Activated T-cell treated with anti-CD3 and anti-CD28 coated beads, Interleukin-2, amount 50 U/mL, for 72 hours (primary cell): ENCODE results near the gene WDFY4. TPM values are rescaled to one million over a fixed set of nuclear protein-coding genes. Genes with fewer than 3 reads are reported as not detected.
"Not testable (repeated sequence)": the region's sequence is repeated elsewhere in the genome, so short reads cannot be mapped to it uniquely, and the experiment has no call there.

Source experiments
- ATAC-seq, 2 donors: fragments of 150-1000 bp; cut with Tn5 transposase; replicated peaks in 1 of 2; 2 replicates each; pipeline ENCODE4 v1.10.0; 2021; ENCODE audit warnings: moderate library complexity in 2 of 2, mild to moderate bottlenecking in 1 of 2
- DNase-seq, 2 donors: peaks; one replicate each; pipeline ENCODE4 v3.0.0; 2021 to 2022; ENCODE audit warnings: mixed read lengths in 1 of 2
- H3K27ac Mint-ChIP-seq: one replicate; pipeline ENCODE4 v1.8.0; 2022; ENCODE audit warnings: mild to moderate bottlenecking, moderate library complexity, mixed read lengths
- H3K27me3 Mint-ChIP-seq: one replicate; pipeline ENCODE4 v1.8.0; 2022; ENCODE audit warnings: low read depth, mixed read lengths
- H3K36me3 Mint-ChIP-seq, 2 donors: one replicate each; pipeline ENCODE4 v1.8.0; 2022; ENCODE audit warnings: mixed read lengths in 2 of 2, mild to moderate bottlenecking in 1 of 2; ENCODE audit not compliant: insufficient read depth in 2 of 2
- H3K4me1 Mint-ChIP-seq: one replicate; pipeline ENCODE4 v1.8.0; 2022; ENCODE audit warnings: low read depth, mixed read lengths
- H3K4me3 Mint-ChIP-seq, 2 donors: one replicate each; pipeline ENCODE4 v1.8.0; 2022; ENCODE audit warnings: mild to moderate bottlenecking in 2 of 2, mixed read lengths in 2 of 2, moderate library complexity in 2 of 2
- H3K9me3 Mint-ChIP-seq, 2 donors: one replicate each; pipeline ENCODE4 v1.8.0; 2022; ENCODE audit warnings: mixed read lengths in 2 of 2
- total RNA-seq, 2 donors: library from RNA; stranded (reverse); gene quantifications; one replicate each; pipeline ENCODE4 v1.2.3, GENCODE V29; 2022

Gene WDFY4, protein sequence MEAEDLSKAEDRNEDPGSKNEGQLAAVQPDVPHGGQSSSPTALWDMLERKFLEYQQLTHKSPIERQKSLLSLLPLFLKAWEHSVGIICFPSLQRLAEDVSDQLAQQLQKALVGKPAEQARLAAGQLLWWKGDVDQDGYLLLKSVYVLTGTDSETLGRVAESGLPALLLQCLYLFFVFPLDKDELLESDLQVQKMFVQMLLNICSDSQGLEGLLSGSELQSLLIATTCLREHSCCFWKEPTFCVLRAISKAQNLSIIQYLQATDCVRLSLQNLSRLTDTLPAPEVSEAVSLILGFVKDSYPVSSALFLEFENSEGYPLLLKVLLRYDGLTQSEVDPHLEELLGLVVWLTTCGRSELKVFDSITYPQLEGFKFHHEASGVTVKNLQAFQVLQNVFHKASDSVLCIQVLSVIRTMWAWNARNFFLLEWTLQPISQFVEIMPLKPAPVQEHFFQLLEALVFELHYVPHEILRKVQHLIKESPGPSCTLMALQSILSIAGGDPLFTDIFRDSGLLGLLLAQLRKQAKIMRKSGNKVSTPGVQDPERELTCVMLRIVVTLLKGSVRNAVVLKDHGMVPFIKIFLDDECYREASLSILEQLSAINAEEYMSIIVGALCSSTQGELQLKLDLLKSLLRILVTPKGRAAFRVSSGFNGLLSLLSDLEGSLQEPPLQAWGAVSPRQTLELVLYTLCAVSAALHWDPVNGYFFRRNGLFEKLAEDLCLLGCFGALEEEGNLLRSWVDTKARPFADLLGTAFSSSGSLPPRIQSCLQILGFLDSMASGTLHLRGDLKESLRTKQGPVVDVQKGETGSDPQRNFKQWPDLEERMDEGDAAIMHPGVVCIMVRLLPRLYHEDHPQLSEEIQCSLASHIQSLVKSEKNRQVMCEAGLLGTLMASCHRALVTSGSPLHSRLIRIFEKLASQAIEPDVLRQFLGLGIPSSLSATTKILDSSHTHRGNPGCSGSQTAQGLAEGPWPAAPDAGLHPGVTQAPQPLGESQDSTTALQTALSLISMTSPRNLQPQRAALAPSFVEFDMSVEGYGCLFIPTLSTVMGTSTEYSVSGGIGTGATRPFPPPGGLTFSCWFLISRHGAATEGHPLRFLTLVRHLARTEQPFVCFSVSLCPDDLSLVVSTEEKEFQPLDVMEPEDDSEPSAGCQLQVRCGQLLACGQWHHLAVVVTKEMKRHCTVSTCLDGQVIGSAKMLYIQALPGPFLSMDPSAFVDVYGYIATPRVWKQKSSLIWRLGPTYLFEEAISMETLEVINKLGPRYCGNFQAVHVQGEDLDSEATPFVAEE (N-terminal part only)
- total RNA-seq, result 1 to 10 TPM in 1 of 2 donors, under 1 TPM in 1; 0.58 to 1.7 TPM

DNA sequence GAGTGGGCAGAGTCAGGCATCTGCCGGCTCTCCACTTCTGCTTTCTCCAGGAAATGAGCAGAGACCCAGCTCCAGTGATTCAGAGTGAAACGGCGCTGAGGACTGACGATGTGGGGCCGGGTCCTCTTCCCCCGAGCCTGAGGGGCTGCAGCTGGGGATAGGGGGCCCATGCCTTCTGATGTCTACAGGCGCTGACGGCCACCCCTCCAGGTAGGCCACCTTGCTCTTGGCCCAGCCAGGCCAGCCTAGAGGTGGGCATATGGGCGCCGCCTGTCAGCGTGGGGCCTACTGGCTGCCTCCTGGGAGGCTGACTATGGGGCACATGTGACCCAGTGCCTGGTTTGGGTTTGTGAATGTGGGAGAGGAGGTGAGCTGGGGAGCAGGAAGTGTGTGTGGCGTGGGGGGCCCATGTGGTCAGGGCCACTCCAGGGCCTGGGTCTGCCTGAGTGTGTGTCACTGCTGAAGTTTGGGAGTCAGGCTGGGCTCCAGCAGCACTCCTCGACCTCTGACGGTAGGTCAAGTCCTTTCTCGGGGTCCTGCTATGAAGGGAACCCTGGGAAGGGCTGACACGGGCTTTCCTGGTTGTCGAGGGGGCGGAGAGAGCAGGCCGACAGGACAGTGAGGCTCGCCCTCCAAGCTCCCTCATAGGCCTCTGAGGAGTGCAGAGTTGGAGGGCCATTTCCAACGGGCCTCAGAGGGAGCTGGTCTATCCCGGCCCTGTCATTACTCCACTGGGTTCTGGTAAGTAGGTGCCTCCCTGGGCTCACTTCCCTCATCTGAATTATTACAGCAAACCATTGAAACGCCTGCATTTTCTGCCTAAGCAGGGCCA, at the start of gene WDFY4:
TSS of gene WDFY4 (plus strand) at position 82 of the 832 bp plus-strand sequence. CDS start 24,860 bp downstream, outside the sequence.
- Mint-ChIP-seq H3K27me3 (peaks cover 8% of the 10 kb centered on the region), H3K36me3 (no peaks in the 10 kb centered on the region), H3K27ac (no peak within 1 kb of the TSS), H3K9me3 (no peaks in the 10 kb centered on the region), H3K4me1 (no peaks in the 10 kb centered on the region), H3K4me3 (no peak within 1 kb of the TSS)
- DNase-seq (no peak), ATAC-seq (no peak)

DNA sequence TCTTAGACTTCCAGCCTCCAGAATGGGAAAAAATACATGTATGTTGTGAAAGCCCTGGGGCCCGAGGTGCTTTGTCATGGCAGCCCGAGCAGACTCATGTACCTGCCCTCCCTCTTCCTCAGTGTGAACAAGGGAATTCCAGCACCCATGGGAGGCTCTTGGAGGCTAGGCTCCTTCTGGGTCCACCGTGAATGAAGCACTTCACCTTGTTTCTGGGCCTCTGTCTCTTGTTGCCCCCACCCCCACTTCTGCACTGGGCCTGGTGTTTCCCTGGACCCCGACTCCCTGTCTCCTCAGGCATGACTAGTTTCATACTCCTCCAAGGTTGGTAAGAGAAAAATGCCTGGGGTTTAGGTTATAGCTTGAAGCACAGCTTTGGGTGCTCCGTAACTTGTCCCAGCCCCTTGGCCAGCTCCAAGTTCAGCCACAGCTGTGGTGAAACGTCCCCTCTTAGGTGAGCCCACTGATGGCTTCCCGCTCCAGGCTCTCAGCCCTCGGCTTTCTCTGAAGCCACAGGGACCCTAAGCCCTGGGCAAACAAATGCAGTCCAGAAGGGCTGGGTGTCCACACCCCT, 49.6 kb upstream of the WDFY4 start:
- H3K36me3 Mint-ChIP-seq, result peaks cover 0 to 1% of the 10 kb centered on the region in 2 donors
- peaks cover 16% of the 10 kb centered on the region for H3K4me1 Mint-ChIP-seq

DNA sequence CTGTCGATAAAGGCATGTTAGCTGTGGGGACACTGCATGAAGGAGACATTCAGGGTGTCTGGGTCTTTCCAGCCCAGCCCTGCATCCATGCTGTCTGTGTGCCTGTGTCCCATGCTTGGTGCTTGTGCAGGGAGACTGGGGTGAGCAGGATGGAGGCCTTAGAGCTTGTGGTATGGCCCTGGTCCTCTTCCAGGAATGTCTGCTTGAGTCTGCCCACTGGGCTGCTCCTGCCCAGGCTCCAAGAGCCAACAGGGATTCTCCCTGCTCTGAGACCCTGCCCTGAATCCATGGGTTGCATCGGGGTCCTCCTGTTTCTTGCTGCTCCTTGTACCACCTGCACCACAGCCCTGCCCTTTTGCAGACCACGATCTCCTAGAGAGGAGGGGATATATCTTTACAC, 48.4 kb upstream of the WDFY4 start:
- Mint-ChIP-seq H3K4me3 (no peak overlapping the region), H3K27ac (no peak overlapping the region), H3K9me3 (peaks cover 5 to 9% of the 10 kb centered on the region in 2 donors), H3K27me3 (peaks cover 48% of the 10 kb centered on the region), H3K4me1 (peaks cover 16% of the 10 kb centered on the region), H3K36me3 (peaks cover 0 to 6% of the 10 kb centered on the region in 2 donors)
- no peak for ATAC-seq
- DNase-seq, result no peak

More for the DNA sequence above, 49.6 kb upstream of the WDFY4 start:
- H3K9me3 Mint-ChIP-seq, result peaks cover 3 to 9% of the 10 kb centered on the region in 2 donors
- no peak overlapping the region for H3K27ac Mint-ChIP-seq
- DNase-seq (no peak), ATAC-seq (no peak)
- no peak overlapping the region for H3K4me3 Mint-ChIP-seq
- H3K27me3 Mint-ChIP-seq, result peaks cover 45% of the 10 kb centered on the region

DNA sequence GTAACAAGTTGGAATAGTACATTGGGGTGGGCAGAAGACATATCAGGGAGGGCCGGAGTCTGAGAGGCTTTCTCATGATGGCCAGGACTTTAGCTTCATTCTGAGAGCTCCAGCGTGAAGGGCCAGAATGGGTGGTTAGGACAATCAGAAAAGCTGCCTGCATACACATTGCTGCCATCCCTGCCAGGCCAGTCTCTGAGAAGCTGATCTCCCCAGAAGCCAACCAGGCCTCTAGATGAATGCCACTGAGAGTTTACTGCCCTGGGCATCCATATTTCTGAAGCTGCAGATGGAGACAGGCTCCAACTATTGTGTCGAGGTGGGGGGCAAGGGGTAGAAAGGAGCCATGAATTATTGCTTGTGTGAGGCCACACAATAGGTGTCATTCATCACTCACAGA, 47.8 kb upstream of the WDFY4 start:
- DNase-seq (no peak), ATAC-seq (no peak)
- H3K4me1 Mint-ChIP-seq, result peaks cover 16% of the 10 kb centered on the region
- H3K27ac Mint-ChIP-seq, result no peak overlapping the region
- no peak overlapping the region for H3K4me3 Mint-ChIP-seq
- peaks cover 42% of the 10 kb centered on the region for H3K27me3 Mint-ChIP-seq
- peaks cover 5 to 9% of the 10 kb centered on the region in 2 donors for H3K9me3 Mint-ChIP-seq
- peaks cover 4 to 7% of the 10 kb centered on the region in 2 donors for H3K36me3 Mint-ChIP-seq

DNA sequence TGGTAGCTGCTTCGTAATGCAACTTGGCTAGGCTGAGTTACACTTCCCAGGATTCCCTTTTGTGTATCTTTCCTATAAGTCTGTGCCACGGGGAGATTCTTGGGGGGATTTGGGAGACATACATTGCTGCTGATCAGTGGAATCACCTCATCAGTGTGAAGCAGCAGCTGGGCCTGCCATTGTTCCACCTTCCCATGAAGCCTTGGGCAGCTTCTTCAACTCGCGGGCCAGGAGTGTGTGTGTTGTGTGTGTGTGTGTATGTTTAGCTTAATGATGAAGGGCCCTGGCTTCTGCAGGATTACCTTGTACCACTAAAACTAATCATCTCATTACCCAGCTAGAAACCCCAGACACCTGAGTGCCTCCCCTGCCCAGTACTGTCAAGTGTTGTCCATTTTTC, 46.5 kb upstream of the WDFY4 start:
- Mint-ChIP-seq H3K4me1 (peaks cover 16% of the 10 kb centered on the region), H3K9me3 (peaks cover 5 to 9% of the 10 kb centered on the region in 2 donors), H3K36me3 (peaks cover 4 to 7% of the 10 kb centered on the region in 2 donors), H3K4me3 (no peak overlapping the region), H3K27ac (no peak overlapping the region), H3K27me3 (peaks cover 34% of the 10 kb centered on the region)
- ATAC-seq (no peak), DNase-seq (no peak)

DNA sequence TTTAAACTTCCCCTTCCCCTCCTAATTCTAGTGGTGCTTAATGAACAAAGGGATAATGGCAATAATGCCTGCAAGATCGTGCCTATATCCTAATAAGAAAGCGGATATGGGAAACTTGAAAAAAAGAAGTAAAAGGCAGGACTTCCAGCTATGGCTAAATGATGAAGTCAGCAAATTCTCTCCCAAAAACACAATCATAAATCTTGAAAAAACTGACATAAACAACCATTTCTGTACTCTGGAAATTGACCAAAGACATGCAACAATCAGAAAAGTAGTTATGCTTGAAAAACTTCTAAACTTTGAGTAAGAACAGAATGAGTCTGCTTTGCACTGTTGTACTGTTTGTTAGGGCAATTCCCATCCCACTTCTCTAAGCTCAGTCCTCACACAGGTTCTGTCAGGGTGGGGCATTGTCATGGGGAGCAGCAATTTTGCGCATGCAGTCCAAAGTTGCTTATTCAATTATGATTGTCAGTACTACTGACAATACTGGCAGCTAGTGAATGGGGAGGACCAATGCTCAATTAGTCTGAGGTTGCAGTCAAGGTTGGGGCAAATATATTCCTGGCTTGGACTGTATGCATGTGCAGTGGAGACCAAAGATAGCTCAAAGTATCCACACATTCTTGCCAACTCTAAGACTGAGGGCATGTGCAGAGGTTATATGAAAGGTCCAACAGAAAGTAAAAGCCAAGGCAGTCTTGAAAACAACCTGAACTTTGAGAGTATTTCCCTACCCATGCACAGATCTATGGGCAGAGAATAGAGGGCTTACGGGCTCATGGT, 45.7 kb upstream of the WDFY4 start:
- Mint-ChIP-seq H3K36me3 (peaks cover 4 to 7% of the 10 kb centered on the region in 2 donors), H3K4me3 (no peak overlapping the region), H3K4me1 (peaks cover 8% of the 10 kb centered on the region), H3K27me3 (peaks cover 34% of the 10 kb centered on the region), H3K9me3 (peaks cover 5 to 9% of the 10 kb centered on the region in 2 donors), H3K27ac (no peak overlapping the region)
- ATAC-seq, result no peak
- DNase-seq, result no peak

DNA sequence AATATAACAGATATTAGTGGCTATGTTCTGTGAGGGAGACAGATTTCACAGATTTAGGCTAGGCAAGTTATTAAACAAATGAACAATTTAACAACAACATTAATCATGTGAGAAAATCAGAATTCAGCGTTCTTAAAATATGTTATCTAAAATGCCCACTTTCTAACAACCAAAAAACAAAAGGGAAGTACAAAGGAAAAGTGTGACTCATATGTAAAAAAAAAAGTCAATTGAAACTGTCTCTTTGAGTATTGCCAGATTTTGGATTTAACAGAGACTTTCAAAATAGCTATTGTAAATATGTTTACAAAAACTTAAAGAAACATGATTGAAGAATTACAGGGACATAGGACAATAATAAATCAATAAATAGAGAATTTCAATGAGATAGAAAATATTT, 45.0 kb upstream of the WDFY4 start:
- H3K4me1 Mint-ChIP-seq, result peaks cover 1% of the 10 kb centered on the region

DNA sequence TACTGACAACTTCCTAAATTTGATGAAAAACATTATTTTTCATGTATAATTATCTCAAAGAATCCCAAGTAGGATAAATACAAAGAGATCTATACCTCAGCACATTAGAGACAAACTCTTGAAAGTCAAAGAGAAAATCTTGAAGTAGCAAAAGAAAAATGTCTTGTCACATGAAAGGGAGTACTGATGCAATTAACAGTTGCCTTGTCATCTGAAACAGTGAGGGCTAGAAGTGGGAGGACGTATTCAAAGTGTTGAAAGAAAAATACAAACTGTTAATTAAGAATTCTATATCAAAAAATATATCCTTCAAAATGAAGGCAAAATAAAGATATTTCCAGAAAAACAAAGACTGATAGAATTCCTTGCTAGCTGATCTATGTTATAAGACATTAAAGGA, 44.3 kb upstream of the WDFY4 start:
- peaks cover 5 to 9% of the 10 kb centered on the region in 2 donors for H3K9me3 Mint-ChIP-seq

More for the DNA sequence above, 45.0 kb upstream of the WDFY4 start:
- Mint-ChIP-seq H3K4me3 (no peak overlapping the region), H3K9me3 (peaks cover 5 to 9% of the 10 kb centered on the region in 2 donors), H3K36me3 (peaks cover 4 to 7% of the 10 kb centered on the region in 2 donors), H3K27me3 (peaks cover 41% of the 10 kb centered on the region), H3K27ac (no peak overlapping the region)
- DNase-seq, result no peak
- ATAC-seq, result no peak

DNA sequence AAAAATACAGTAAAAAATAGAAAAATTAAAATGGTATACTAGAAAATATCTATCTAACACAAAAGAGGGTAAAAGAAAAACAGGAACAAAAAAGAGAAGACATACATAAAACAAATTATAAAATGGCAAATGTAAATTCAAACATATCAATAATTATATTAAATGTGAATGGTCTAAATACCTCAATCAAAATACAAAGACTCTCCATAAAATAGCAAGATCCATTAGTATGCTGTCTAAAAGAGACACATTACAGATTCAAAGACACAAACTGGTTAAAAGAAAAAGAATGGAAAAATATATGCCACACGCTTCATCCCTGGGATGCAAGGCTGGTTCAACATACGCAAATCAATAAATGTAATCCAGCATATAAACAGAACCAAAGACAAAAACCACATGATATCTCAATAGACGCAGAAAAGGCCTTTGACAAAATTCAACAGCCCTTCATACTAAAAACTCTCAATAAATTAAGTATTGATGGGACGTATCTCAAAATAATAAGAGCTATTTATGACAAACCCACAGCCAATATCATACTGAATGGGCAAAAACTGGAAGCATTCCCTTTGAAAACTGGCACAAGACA, 43.5 kb upstream of the WDFY4 start:
- not testable (repeated sequence) for ATAC-seq, H3K4me1 Mint-ChIP-seq, H3K27ac Mint-ChIP-seq, DNase-seq, H3K9me3 Mint-ChIP-seq, H3K4me3 Mint-ChIP-seq, H3K36me3 Mint-ChIP-seq
- H3K27me3 Mint-ChIP-seq, result peaks cover 47% of the 10 kb centered on the region

More for the DNA sequence above, 44.3 kb upstream of the WDFY4 start:
- Mint-ChIP-seq H3K27me3 (peaks cover 47% of the 10 kb centered on the region), H3K27ac (no peak overlapping the region), H3K36me3 (peaks cover 4 to 7% of the 10 kb centered on the region in 2 donors), H3K4me3 (no peak overlapping the region), H3K4me1 (no peaks in the 10 kb centered on the region)
- ATAC-seq (no peak), DNase-seq (no peak)

DNA sequence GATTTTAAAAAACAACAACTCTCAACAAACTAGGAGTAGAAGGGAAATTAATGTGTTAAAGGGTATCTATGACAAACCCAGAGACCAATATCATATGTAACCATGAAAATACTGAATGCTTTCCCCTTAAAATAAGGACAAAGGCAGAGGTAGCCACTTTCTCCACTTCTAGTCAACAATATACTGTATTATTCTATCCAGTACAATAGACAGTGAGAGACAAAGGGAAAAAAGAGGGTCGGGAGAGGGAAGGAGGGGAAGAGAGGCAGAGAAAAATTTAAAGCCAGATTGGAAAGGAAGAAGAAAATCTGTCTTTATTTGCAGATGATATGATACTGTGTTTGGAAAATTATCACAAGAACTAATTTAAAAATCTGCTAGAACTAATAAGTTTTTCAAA, 39.1 kb upstream of the WDFY4 start:
- Mint-ChIP-seq H3K4me3 (no peak overlapping the region), H3K9me3 (no peaks in the 10 kb centered on the region), H3K4me1 (no peaks in the 10 kb centered on the region), H3K36me3 (peaks cover 3 to 4% of the 10 kb centered on the region in 2 donors), H3K27me3 (peaks cover 30% of the 10 kb centered on the region), H3K27ac (no peak overlapping the region)
- no peak for ATAC-seq
- DNase-seq, result no peak

DNA sequence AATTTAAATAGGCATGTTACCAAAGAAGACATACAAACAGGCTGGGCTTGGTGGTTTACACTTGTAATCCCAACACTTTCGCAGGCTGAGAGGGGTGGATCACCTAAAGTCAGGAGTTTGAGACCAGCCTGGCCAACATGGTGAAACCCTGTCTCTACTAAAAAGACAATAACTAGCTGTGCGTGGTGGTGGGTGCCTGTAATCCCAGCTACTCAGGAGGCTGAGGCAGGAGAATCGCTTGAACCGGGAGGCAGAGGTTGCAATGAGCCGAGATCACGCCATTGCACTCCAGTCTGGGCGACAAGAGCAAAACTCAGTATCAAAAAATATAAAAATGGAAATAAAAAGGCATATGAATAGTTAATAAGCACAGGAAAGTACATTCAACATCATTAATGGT, 37.6 kb upstream of the WDFY4 start:
- not testable (repeated sequence) for H3K4me1 Mint-ChIP-seq, H3K27ac Mint-ChIP-seq, H3K9me3 Mint-ChIP-seq, H3K4me3 Mint-ChIP-seq, DNase-seq, H3K36me3 Mint-ChIP-seq, ATAC-seq
- peaks cover 41% of the 10 kb centered on the region for H3K27me3 Mint-ChIP-seq
